Measurements from ENCODE around the gene COG4. TPM values are rescaled to one million over a fixed set of nuclear protein-coding genes. Genes with fewer than 3 reads are reported as not detected.
"Not testable (repeated sequence)": the region's sequence is repeated elsewhere in the genome, so short reads cannot be mapped to it uniquely, and the experiment has no call there.

Gene COG4
- total RNA-seq, 2 donors from 2014 or later = 44.2 to 46.7 TPM

GRCh38 chr16:70455910-70456309, 67.4 kb downstream of the COG4 start:
- DNase-seq (ENCODE audit: low spot score) = no peak

GRCh38 chr16:70454222-70455034, 68.9 kb downstream of the COG4 start, which contains the start of gene FCSK:
TSS of gene FCSK (plus strand) at chr16:70454595. CDS start at chr16:70463191, 8,596 bp downstream.
- Histone ChIP-seq H3K4me3 (peak within 1 kb of the TSS; percentile 88), H3K36me3 (no peaks in the 10 kb centered on the region), H3K27me3 (replicated peaks; ENCODE audit: insufficient read depth) (no peaks in the 10 kb centered on the region), H3K9me3 (no peaks in the 10 kb centered on the region), H3K27ac (peak within 1 kb of the TSS; percentile 79 to 95), H3K4me1 (ENCODE audit: control insufficient read depth in 1 of 2, low read depth in 2 of 2) (peaks cover 7 to 13% of the 10 kb centered on the region in 2 donors)
- TF ChIP-seq CTCF (IDR thresholded peaks at IDR 0.05) = no peak
- peak; percentile 73 for ATAC-seq (ENCODE audit: insufficient number of reproducible peaks, low FRiP score, low read depth)
- no peak for DNase-seq (ENCODE audit: low spot score)

More at GRCh38 chr16:70455910-70456309, 67.4 kb downstream of the COG4 start:
- Histone ChIP-seq H3K4me3 (no peak overlapping the region), H3K27ac (no peak overlapping the region), H3K9me3 (no peaks in the 10 kb centered on the region), H3K4me1 (ENCODE audit: control insufficient read depth in 1 of 2, low read depth in 2 of 2) (peaks cover 7 to 13% of the 10 kb centered on the region in 2 donors), H3K36me3 (no peaks in the 10 kb centered on the region), H3K27me3 (replicated peaks; ENCODE audit: insufficient read depth) (no peaks in the 10 kb centered on the region)
- no peak for ATAC-seq (ENCODE audit: insufficient number of reproducible peaks, low FRiP score, low read depth)
- no peak for TF ChIP-seq CTCF (IDR thresholded peaks at IDR 0.05)

GRCh38 chr16:70453892-70454221, 69.5 kb downstream of the COG4 start:
- Histone ChIP-seq H3K4me3 (peak overlapping the region; percentile 88), H3K9me3 (no peaks in the 10 kb centered on the region), H3K36me3 (no peaks in the 10 kb centered on the region), H3K4me1 (ENCODE audit: control insufficient read depth in 1 of 2, low read depth in 2 of 2) (peaks cover 7 to 13% of the 10 kb centered on the region in 2 donors), H3K27ac (peak overlapping the region in 1 of 2 donors; percentile 79), H3K27me3 (replicated peaks; ENCODE audit: insufficient read depth) (no peaks in the 10 kb centered on the region)
- DNase-seq (ENCODE audit: low spot score) (no peak), ATAC-seq (ENCODE audit: insufficient number of reproducible peaks, low FRiP score, low read depth) (peak; percentile 21)
- no peak for TF ChIP-seq CTCF (IDR thresholded peaks at IDR 0.05)

GRCh38 chr16:70453117-70453891, 70.0 kb downstream of the COG4 start:
- ATAC-seq (ENCODE audit: insufficient number of reproducible peaks, low FRiP score, low read depth) = no peak
- no peak for DNase-seq (ENCODE audit: low spot score)
- no peak for TF ChIP-seq CTCF (IDR thresholded peaks at IDR 0.05)
- H3K36me3 ChIP-seq = no peaks in the 10 kb centered on the region
- H3K4me1 ChIP-seq (ENCODE audit: control insufficient read depth in 1 of 2, low read depth in 2 of 2) = peaks cover 7 to 13% of the 10 kb centered on the region in 2 donors
- H3K9me3 ChIP-seq = no peaks in the 10 kb centered on the region
- H3K27ac ChIP-seq = peak overlapping the region in 1 of 2 donors; percentile 79
- H3K27me3 ChIP-seq (replicated peaks; ENCODE audit: insufficient read depth) = no peaks in the 10 kb centered on the region
- H3K4me3 ChIP-seq = peak overlapping the region; percentile 88

GRCh38 chr16:70451004-70451340, 72.4 kb downstream of the COG4 start:
- peak overlapping the region; percentile 49 for H3K4me3 ChIP-seq
- not testable (repeated sequence) for ATAC-seq (ENCODE audit: insufficient number of reproducible peaks, low FRiP score, low read depth); DNase-seq (ENCODE audit: low spot score); H3K27me3 ChIP-seq (replicated peaks; ENCODE audit: insufficient read depth); H3K27ac ChIP-seq; H3K9me3 ChIP-seq; H3K36me3 ChIP-seq
- peaks cover 7 to 11% of the 10 kb centered on the region in 2 donors for H3K4me1 ChIP-seq (ENCODE audit: control insufficient read depth in 1 of 2, low read depth in 2 of 2)

GRCh38 chr16:70450142-70451003, 73.0 kb downstream of the COG4 start:
- not testable (repeated sequence) for H3K9me3 ChIP-seq; H3K27ac ChIP-seq; ATAC-seq (ENCODE audit: insufficient number of reproducible peaks, low FRiP score, low read depth); DNase-seq (ENCODE audit: low spot score); H3K27me3 ChIP-seq (replicated peaks; ENCODE audit: insufficient read depth); H3K36me3 ChIP-seq; H3K4me1 ChIP-seq (ENCODE audit: control insufficient read depth in 1 of 2, low read depth in 2 of 2)
- peak overlapping the region; percentile 49 for H3K4me3 ChIP-seq
